ENCODE results near the gene NUP188. TPM values are rescaled to one million over a fixed set of nuclear protein-coding genes. Genes with fewer than 3 reads are reported as not detected.

Gene NUP188
- total and polyA plus RNA-seq, 2 donors (not counting 3 experiments of a cell fraction or from before 2014, with no cell fraction given), result 62.7 to 66.2 TPM

- Histone ChIP-seq H3K4me1 (ENCODE audit: control insufficient read depth, extremely low read depth, insufficient read depth, low read length) (peaks cover 38% of the 10 kb centered on the region), H3K27ac (ENCODE audit: insufficient read depth, low read depth, low read length) (no peak within 1 kb of the TSS), H3K9ac (replicated peaks; ENCODE audit: extremely low read depth, insufficient read depth, low read length) (no peak within 1 kb of the TSS), H3K27me3 (ENCODE audit: control insufficient read depth in 2 of 2, insufficient read depth in 2 of 2, low read length in 2 of 2) (no peaks in the 10 kb centered on the region), H3K36me3 (ENCODE audit: control insufficient read depth in 2 of 2, extremely low read depth in 1 of 2, insufficient read depth in 2 of 2, low read length in 2 of 2) (peaks cover 15 to 18% of the 10 kb centered on the region in 2 experiments), H3K4me3 (replicated peaks in 1 of 3; ENCODE audit: insufficient read depth in 1 of 3, low read depth in 1 of 3, low read length in 3 of 3) (no peak within 1 kb of the TSS), H4K20me1 (replicated peaks; ENCODE audit: control insufficient read depth, extremely low read depth, insufficient read depth, low read length) (no peaks in the 10 kb centered on the region), H3K4me2 (ENCODE audit: insufficient read depth, low read length) (no peak within 1 kb of the TSS), H3K9me3 (replicated peaks; ENCODE audit: control insufficient read depth, insufficient read depth, low read length) (no peaks in the 10 kb centered on the region), H3K79me2 (ENCODE audit: control insufficient read depth, insufficient read depth, low read length) (peaks cover 8% of the 10 kb centered on the region), H3K9me1 (replicated peaks; ENCODE audit: control insufficient read depth, extremely low read depth, insufficient read depth, low read length) (no peaks in the 10 kb centered on the region), H2AFZ (ENCODE audit: low read depth, low read length) (no peak within 1 kb of the TSS)
- BruUV-seq (replicated peaks), result no TSS peak
- no peak for FAIRE-seq
- TF ChIP-seq JUN (IDR thresholded peaks at IDR 0.05; ENCODE audit: borderline replicate concordance, insufficient read depth, insufficient read length, low read depth) (no peak), POLR2A (IDR thresholded peaks at IDR 0.05; ENCODE audit: low read depth, low read length) (peak; percentile 14), POLR2AphosphoS5 (IDR thresholded peaks at IDR 0.05; ENCODE audit: insufficient read depth, low read depth, low read length) (peak; percentile 63), CTCF (IDR thresholded peaks at IDR 0.05; ENCODE audit: extremely low read depth in 1 of 2, insufficient read depth in 1 of 2, low read depth in 1 of 2, low read length in 2 of 2) (no peak), GATA2 (IDR thresholded peaks at IDR 0.05; ENCODE audit: insufficient read depth, insufficient read length, low read depth, low read length) (no peak)
- POLR2A ChIA-PET, result no interaction called here
- DNase-seq (ENCODE audit: low read depth, low spot score), result no peak
- intact Hi-C loops (cut with micrococcal nuclease), result no loop called here
- CTCF ChIA-PET, result interaction anchor here (0.9 to 2.8 kb wide), 4 partner anchors 8 to 57 kb away, joined by 3 to 8 read pairs (median 5); no protein-coding TSS in a partner anchor
- dilution Hi-C loops (cut with MboI; ENCODE audit: extremely low pct_ligation_motif_present, low sequenced_read_pairs), result no loop called here
Observed at GRCh38 chr9:128920381-128921058, 27.0 kb upstream of the NUP188 start, which contains the start of gene PHYHD1. TSS of gene PHYHD1 (plus strand) at chr9:128920982. CDS start at chr9:128922324, 1,342 bp downstream.

All from endothelial cell of umbilical vein (primary cell).